Sciatic nerve (tissue), 2 donors: ENCODE measurements around the gene ZBTB34. TPM values are rescaled to one million over a fixed set of nuclear protein-coding genes. Genes with fewer than 3 reads are reported as not detected.
"Not testable (repeated sequence)": the region's sequence is repeated elsewhere in the genome, so short reads cannot be mapped to it uniquely, and the experiment has no call there.

ENCODE experiments used
- ATAC-seq: fragments of 200-7000 bp; cut with Tn5 transposase; one replicate; pipeline ENCODE4 v1.9.1; 2020; ENCODE audit warnings: mild to moderate bottlenecking, moderate library complexity
- DNase-seq: peaks from one replicate; pipeline ENCODE4 v3.0.0-alpha.2; 2020; ENCODE audit warnings: low spot score
- intact Hi-C: fragments of 100-400 bp; cut with DNase I; formaldehyde crosslinking; loops from one replicate; pipeline ENCODE4 v1.14.2; 2022
- total RNA-seq: library from RNA; stranded (reverse); fragmentation: NEBNext Ultra II Directional; extraction: Animal tissue kit (Norgen Biotek cat#: 25700); gene quantifications from one replicate; pipeline ENCODE4 v1.2.1, GENCODE V29; 2021
- donor health status: DM: no; HTN: no; CAD: no.
- donor health status: DM: no; HTN: no; CAD: no.

The ZBTB34 gene
- total RNA-seq, result 12.3 TPM

GRCh38 chr9:126860077-126860756, at the start of gene ZBTB34:
TSS of gene ZBTB34 (plus strand) at chr9:126860639. CDS start at chr9:126879400, 18,761 bp downstream.
- DNase-seq (peak; percentile 80), ATAC-seq (peak; percentile 74)
- intact Hi-C loops, result no loop called here

- intact Hi-C loops, result no loop called here
- ATAC-seq (no peak), DNase-seq (no peak)
Measured at GRCh38 chr9:126813072-126813471, 47.4 kb upstream of the ZBTB34 start.

- intact Hi-C loops, result no loop called here
- ATAC-seq (no peak), DNase-seq (no peak)
Measured at GRCh38 chr9:126814091-126814490, 46.3 kb upstream of the ZBTB34 start.

GRCh38 chr9:126817615-126818014, 42.8 kb upstream of the ZBTB34 start:
- ATAC-seq, DNase-seq, intact Hi-C loops: not testable (repeated sequence)

- intact Hi-C loops, result no loop called here
- DNase-seq, result no peak
- ATAC-seq, result no peak
Measured at GRCh38 chr9:126818482-126818881, 42.0 kb upstream of the ZBTB34 start.

GRCh38 chr9:126819482-126819881, 41.0 kb upstream of the ZBTB34 start:
- ATAC-seq, result no peak
- intact Hi-C loops, result no loop called here
- DNase-seq, result no peak

GRCh38 chr9:126822278-126822677, 38.2 kb upstream of the ZBTB34 start:
- intact Hi-C loops, result no loop called here
- no peak for DNase-seq
- ATAC-seq, result no peak

- intact Hi-C loops, result no loop called here
- no peak for DNase-seq
- ATAC-seq, result no peak
Measured at GRCh38 chr9:126822873-126823272, 37.6 kb upstream of the ZBTB34 start.

- DNase-seq, intact Hi-C loops, ATAC-seq: not testable (repeated sequence)
Measured at GRCh38 chr9:126824052-126824451, 36.4 kb upstream of the ZBTB34 start.

GRCh38 chr9:126827227-126827626, 33.2 kb upstream of the ZBTB34 start:
- intact Hi-C loops, result no loop called here
- no peak for DNase-seq
- no peak for ATAC-seq

- no peak for DNase-seq
- intact Hi-C loops, result no loop called here
Measured at GRCh38 chr9:126829035-126829434, 31.4 kb upstream of the ZBTB34 start.

GRCh38 chr9:126830827-126831226, 29.6 kb upstream of the ZBTB34 start:
- no peak for ATAC-seq
- intact Hi-C loops, result no loop called here
- DNase-seq, result no peak

More at GRCh38 chr9:126829035-126829434, 31.4 kb upstream of the ZBTB34 start:
- no peak for ATAC-seq

GRCh38 chr9:126832440-126832839, 28.0 kb upstream of the ZBTB34 start:
- intact Hi-C loops, result no loop called here
- DNase-seq (no peak), ATAC-seq (no peak)

GRCh38 chr9:126833020-126833419, 27.4 kb upstream of the ZBTB34 start:
- DNase-seq (no peak), ATAC-seq (no peak)
- intact Hi-C loops, result no loop called here

GRCh38 chr9:126833710-126834345, 26.6 kb upstream of the ZBTB34 start:
- DNase-seq (no peak), ATAC-seq (no peak)

GRCh38 chr9:126834672-126835071, 25.8 kb upstream of the ZBTB34 start:
- intact Hi-C loops, result no loop called here
- ATAC-seq (no peak), DNase-seq (no peak)

More at GRCh38 chr9:126833710-126834345, 26.6 kb upstream of the ZBTB34 start:
- intact Hi-C loops, result no loop called here

- intact Hi-C loops, result no loop called here
- ATAC-seq (no peak), DNase-seq (no peak)
Measured at GRCh38 chr9:126836216-126836615, 24.2 kb upstream of the ZBTB34 start.

GRCh38 chr9:126838055-126838811, 22.2 kb upstream of the ZBTB34 start:
- ATAC-seq (no peak), DNase-seq (no peak)
- intact Hi-C loops, result no loop called here

GRCh38 chr9:126838895-126839294, 21.5 kb upstream of the ZBTB34 start:
- ATAC-seq, result no peak
- intact Hi-C loops, result no loop called here
- DNase-seq, result no peak

- DNase-seq (no peak), ATAC-seq (no peak)
- intact Hi-C loops, result no loop called here
Measured at GRCh38 chr9:126839301-126839700, 21.1 kb upstream of the ZBTB34 start.
